K562 (cell line): ENCODE data around the gene CHI3L1. TPM values are rescaled to one million over a fixed set of nuclear protein-coding genes. Genes with fewer than 3 reads are reported as not detected.

Experiments used
- ATAC-seq: fragments of 200-7000 bp; cut with Tn5 transposase; 3 replicates; pipeline ENCODE4 v1.9.1; 2020; ENCODE audit warnings: moderate library complexity
- BruUV-seq: library from RNA; stranded (reverse); fragments of 400-500 nt; replicated peaks from 2 replicates; lab custom pipeline; 2021; lab: Mats Ljungman, UMichigan
- CTCF ChIA-PET: fragments of 300-600 bp; formaldehyde crosslinking; extraction: SDS; loops from one replicate; lab custom pipeline; 2021; ENCODE audit warnings: low intra/inter-chr PET ratio; lab: Yijun Ruan, JAX
- POLR2A ChIA-PET: fragments of 300-600, 350-650 bp; sonication (Branson Sonifier 250); formaldehyde crosslinking; extraction: SDS; loops from one replicate; lab custom pipeline; 2021; ENCODE audit warnings: antibody characterized with exemption, inconsistent platforms; lab: Yijun Ruan, JAX
- DNase-seq, 4 experiments: peaks; one replicate each; pipeline versions ENCODE4 v3.0.0 to v3.0.0-alpha.2; 2011 to 2018; ENCODE audit warnings: low spot score in 3 of 4, mixed read lengths in 3 of 4; ENCODE audit errors: extremely low read depth in 1 of 4
- FAIRE-seq: peaks from 2 replicates; lab custom pipeline; 2011; peaks lifted over from hg19 to GRCh38; lab: Jason Lieb, UNC
- H2AFZ ChIP-seq: 2 replicates; pipeline ENCODE4 v1.6.0; 2011; ENCODE audit warnings: low read depth, low read length, control low read depth, inconsistent platforms
- H3K27ac ChIP-seq: fragments of 200-600 bp; 3 replicates; pipeline ENCODE4 v1.8.0; 2011; ENCODE audit warnings: low read depth, mild to moderate bottlenecking, control low read depth, inconsistent platforms, low read length, moderate library complexity, mixed read lengths; ENCODE audit errors: extremely low read depth
- H3K27me3 ChIP-seq, 2 experiments: fragments of 300-600 bp in 1 of 2; 2 replicates in 1 of 2; 3 replicates in 1 of 2; pipeline versions ENCODE4 v1.6.0 to v1.8.0; 2011; ENCODE audit warnings: inconsistent platforms in 2 of 2, low read length in 2 of 2, mild to moderate bottlenecking in 1 of 2, mixed read lengths in 1 of 2, moderate library complexity in 1 of 2; ENCODE audit not compliant: control insufficient read depth in 2 of 2, insufficient read depth in 2 of 2
- H3K36me3 ChIP-seq: fragments of 300-600 bp; 3 replicates; pipeline ENCODE4 v1.8.0; 2011; ENCODE audit warnings: mild to moderate bottlenecking, low read length, inconsistent platforms; ENCODE audit not compliant: control insufficient read depth, insufficient read depth
- H3K4me1 ChIP-seq, 2 experiments: fragments of 200-600 bp in 1 of 2; replicated peaks in 1 of 2; 2 replicates in 1 of 2; 3 replicates in 1 of 2; pipeline versions ENCODE4 v1.5.1 to v1.8.0; 2011; ENCODE audit warnings: inconsistent platforms in 2 of 2, low read length in 2 of 2, mild to moderate bottlenecking in 1 of 2, mixed read lengths in 1 of 2, moderate library complexity in 1 of 2; ENCODE audit not compliant: control insufficient read depth in 2 of 2, insufficient read depth in 2 of 2
- H3K4me2 ChIP-seq: 2 replicates; pipeline ENCODE4 v1.6.1; 2011; ENCODE audit warnings: low read length, control low read depth, inconsistent platforms, mixed read lengths; ENCODE audit not compliant: insufficient read depth
- H3K4me3 ChIP-seq: fragments of 200-600 bp; sonication (generic), shearing (Covaris generic); 2 replicates; pipeline ENCODE4 v1.5.1; 2016; ENCODE audit warnings: control low read depth, inconsistent platforms
- H3K79me2 ChIP-seq: fragments of 200-600 bp; 3 replicates; pipeline ENCODE4 v1.8.0; 2011; ENCODE audit warnings: low read length, inconsistent platforms; ENCODE audit not compliant: control insufficient read depth, insufficient read depth
- H3K9ac ChIP-seq, 2 experiments: 2 replicates each; pipeline versions ENCODE4 v1.6.0 to v1.6.1; 2011; ENCODE audit warnings: low read depth in 2 of 2, low read length in 2 of 2, control low read depth in 1 of 2, inconsistent platforms in 1 of 2, mild to moderate bottlenecking in 1 of 2, mixed read lengths in 1 of 2; ENCODE audit not compliant: insufficient read depth in 1 of 2
- H3K9me1 ChIP-seq: one replicate; pipeline ENCODE4 v1.6.0; 2011; ENCODE audit warnings: inconsistent platforms, mild to moderate bottlenecking, low read length, moderate library complexity; ENCODE audit not compliant: control insufficient read depth, insufficient read depth
- H3K9me3 ChIP-seq: replicated peaks from 2 replicates; pipeline ENCODE4 v1.5.1; 2011; ENCODE audit warnings: low read depth, low read length, inconsistent platforms; ENCODE audit not compliant: control insufficient read depth, insufficient read depth
- H4K20me1 ChIP-seq: replicated peaks from 2 replicates; pipeline ENCODE4 v1.6.1; 2011; ENCODE audit warnings: low read length, inconsistent platforms, mixed read lengths; ENCODE audit not compliant: control insufficient read depth, insufficient read depth
- LCOR ChIP-seq: sonication (generic); formaldehyde crosslinking; IDR thresholded peaks from 2 replicates; pipeline ENCODE4 v1.8.0; 2022; ENCODE audit warnings: mild to moderate bottlenecking, missing genetic modification reagents
- NFYB ChIP-seq: IDR thresholded peaks from 2 replicates; pipeline ENCODE4 v1.6.1; 2011; ENCODE audit warnings: mild to moderate bottlenecking, moderate library complexity; ENCODE audit not compliant: insufficient read length; ENCODE audit errors: extremely low read depth
- PTRF ChIP-seq: fragments of 450-650 bp; IDR thresholded peaks from 2 replicates; pipeline ENCODE4 v1.6.1; 2016; ENCODE audit warnings: mild to moderate bottlenecking, missing genetic modification characterization, missing compliant biosample characterization
- RBM25 ChIP-seq: fragments of 200-400 bp; formaldehyde crosslinking; IDR thresholded peaks from 2 replicates; pipeline ENCODE4 v1.6.1; 2018; ENCODE audit warnings: low read length, low read depth, moderate library complexity; ENCODE audit not compliant: severe bottlenecking
- SRF ChIP-seq, 2 experiments: fragments of 250-450, 450-650 bp in 1 of 2; sonication (Bioruptor Pico) in 1 of 2; sonication (generic) in 1 of 2; formaldehyde crosslinking; IDR thresholded peaks; 2 replicates each; pipeline versions ENCODE4 v1.5.0 to v1.5.1; 2020 to 2022; ENCODE audit warnings: mild to moderate bottlenecking in 1 of 2, missing genetic modification reagents in 1 of 2
- ZNF121 ChIP-seq: sonication (generic); formaldehyde crosslinking; conservative IDR thresholded peaks from 2 replicates; pipeline ENCODE4 v1.8.0; 2022; ENCODE audit warnings: missing genetic modification reagents
- ZNF584 ChIP-seq: fragments of 200-800 bp; sonication (Bioruptor generic); IDR thresholded peaks from 2 replicates; pipeline ENCODE4 v1.6.1; 2016; ENCODE audit warnings: low read depth, mild to moderate bottlenecking, missing genetic modification characterization, missing compliant biosample characterization
- WGBS: fragments of 100-300 bp; shearing (Covaris generic); methylation state at CpG from one replicate; pipeline ENCODE4 v1.1.6; 2016; ENCODE audit warnings: low coverage, mixed read lengths; ENCODE audit not compliant: insufficient coverage; ENCODE audit errors: missing lambda C conversion rate; 5-methylcytosine and 5-hydroxymethylcytosine counted together
- in situ Hi-C: fragments of 300-500 bp; cut with MboI; formaldehyde crosslinking; loops from 4 replicates; pipeline ENCODE4 v1.15.0; 2018; ENCODE audit warnings: inconsistent platforms, mixed read lengths
- intact Hi-C: fragments of 100-400 bp; cut with micrococcal nuclease; formaldehyde crosslinking; loops from 2 replicates; pipeline ENCODE4 v1.14.2; 2022
- polyA plus RNA-seq, 8 experiments: library from polyadenylated mRNA; depleted of rRNA in 4 of 8; stranded (reverse) in 5 of 8; unstranded in 3 of 8; fragments of >200 nt; fragmentation: Nextera tagmentation in 2 of 8; fragmentation: Illumina TruSeq in 1 of 8; extraction: Ambion mirVana in 2 of 8; extraction: Trizol in 1 of 8; gene quantifications; 2 replicates each; pipeline versions ENCODE4 v1.2.1 to v1.2.3, GENCODE V29; 2011 to 2014; ENCODE audit warnings: inconsistent platforms in 1 of 8, missing spikeins in 1 of 8
- total RNA-seq, 7 experiments: library from RNA; depleted of rRNA in 6 of 7; stranded (reverse); fragments of >200 nt in 6 of 7; fragmentation: Illumina TruSeq in 2 of 7; extraction: Trizol in 2 of 7; gene quantifications; 2 replicates each; pipeline versions ENCODE4 v1.2.1 to v1.2.3, GENCODE V29; 2011 to 2021; ENCODE audit warnings: low replicate concordance in 1 of 7
- TF ChIP-seq, protein P1 (sequence below): fragments of 250-450 bp; sonication (Bioruptor Pico); IDR thresholded peaks from 2 replicates; pipeline ENCODE4 v1.8.0; 2021; ENCODE audit warnings: mild to moderate bottlenecking, moderate library complexity

Gene CHI3L1
- total and polyA plus RNA-seq, 9 of the 15 experiments (the other 6 are each of a cell fraction or from before 2014, with no cell fraction given): not detected

- POLR2A ChIA-PET: interaction anchor here (1.4 kb wide), 1 partner anchor 15 kb away, joined by 4 read pairs; no protein-coding TSS in a partner anchor
- Histone ChIP-seq H3K27me3 (peaks cover 23 to 90% of the 10 kb centered on the region in 2 experiments), H3K27ac (no peak overlapping the region), H3K4me1 (no peaks in the 10 kb centered on the region), H3K9me1 (no peaks in the 10 kb centered on the region), H3K36me3 (no peaks in the 10 kb centered on the region)
- ATAC-seq (no peak), DNase-seq (no peak)
- CTCF ChIA-PET: no interaction called here
- TF ChIP-seq SRF (CRISPR knock-in tag; IDR thresholded peaks at IDR 0.05) (no peak), RBM25 (peak; percentile 50)
- TF ChIP-seq, all 486 proteins: peak for 1
- intact Hi-C loops: no loop called here
- Histone ChIP-seq H2AFZ (no peak overlapping the region), H3K4me2 (no peak overlapping the region), H3K9ac (no peak overlapping the region), H3K9me3 (no peaks in the 10 kb centered on the region), H3K4me3 (no peak overlapping the region), H3K79me2 (no peaks in the 10 kb centered on the region), H4K20me1 (peaks cover 19% of the 10 kb centered on the region)
- in situ Hi-C loops: no loop called here
- no peak for FAIRE-seq
- no TSS peak for BruUV-seq
- 2% methylated on average over 9 of the region's 11 CpGs for WGBS
Measured at GRCh38 chr1:203180611-203181330, 5.7 kb downstream of the CHI3L1 start.

GRCh38 chr1:203179667-203180005 is 6.9 kb downstream of the CHI3L1 start:
- intact Hi-C loops (no loop called here), in situ Hi-C loops (no loop called here)
- Histone ChIP-seq H3K4me2 (no peak overlapping the region), H3K27ac (no peak overlapping the region), H3K79me2 (no peaks in the 10 kb centered on the region), H3K36me3 (no peaks in the 10 kb centered on the region), H3K4me1 (no peaks in the 10 kb centered on the region), H3K4me3 (no peak overlapping the region), H2AFZ (no peak overlapping the region), H3K9me1 (no peaks in the 10 kb centered on the region), H3K27me3 (peaks cover 19 to 81% of the 10 kb centered on the region in 2 experiments; a peak in 4 of 5 replicates), H3K9ac (no peak overlapping the region), H4K20me1 (peaks cover 19% of the 10 kb centered on the region), H3K9me3 (no peaks in the 10 kb centered on the region)
- no TSS peak for BruUV-seq
- TF ChIP-seq LCOR (CRISPR knock-in tag): no peak
- TF ChIP-seq ZNF121: no peak
- no peak for TF ChIP-seq PTRF (tag)
- no peak for TF ChIP-seq ZNF584 (CRISPR knock-in tag)
- TF ChIP-seq, protein P1, sequence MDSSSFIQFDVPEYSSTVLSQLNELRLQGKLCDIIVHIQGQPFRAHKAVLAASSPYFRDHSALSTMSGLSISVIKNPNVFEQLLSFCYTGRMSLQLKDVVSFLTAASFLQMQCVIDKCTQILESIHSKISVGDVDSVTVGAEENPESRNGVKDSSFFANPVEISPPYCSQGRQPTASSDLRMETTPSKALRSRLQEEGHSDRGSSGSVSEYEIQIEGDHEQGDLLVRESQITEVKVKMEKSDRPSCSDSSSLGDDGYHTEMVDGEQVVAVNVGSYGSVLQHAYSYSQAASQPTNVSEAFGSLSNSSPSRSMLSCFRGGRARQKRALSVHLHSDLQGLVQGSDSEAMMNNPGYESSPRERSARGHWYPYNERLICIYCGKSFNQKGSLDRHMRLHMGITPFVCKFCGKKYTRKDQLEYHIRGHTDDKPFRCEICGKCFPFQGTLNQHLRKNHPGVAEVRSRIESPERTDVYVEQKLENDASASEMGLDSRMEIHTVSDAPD (CRISPR knock-in tag): no peak
- no peak for TF ChIP-seq NFYB
- no peak for ATAC-seq
- ChIA-PET POLR2A (interaction anchor here (0.6 kb wide), 2 partner anchors 153 to 176 kb away, joined by 3 read pairs; no protein-coding TSS in a partner anchor), CTCF (no interaction called here)
- 0% methylated on average over 9 of the region's 10 CpGs for WGBS
- FAIRE-seq: no peak
- no peak for DNase-seq
